ENCODE data around the gene BEST3.
A peak's percentile ranks its signal among the peaks of the same experiment; 100 is the strongest.

Gene BEST3

DNA sequence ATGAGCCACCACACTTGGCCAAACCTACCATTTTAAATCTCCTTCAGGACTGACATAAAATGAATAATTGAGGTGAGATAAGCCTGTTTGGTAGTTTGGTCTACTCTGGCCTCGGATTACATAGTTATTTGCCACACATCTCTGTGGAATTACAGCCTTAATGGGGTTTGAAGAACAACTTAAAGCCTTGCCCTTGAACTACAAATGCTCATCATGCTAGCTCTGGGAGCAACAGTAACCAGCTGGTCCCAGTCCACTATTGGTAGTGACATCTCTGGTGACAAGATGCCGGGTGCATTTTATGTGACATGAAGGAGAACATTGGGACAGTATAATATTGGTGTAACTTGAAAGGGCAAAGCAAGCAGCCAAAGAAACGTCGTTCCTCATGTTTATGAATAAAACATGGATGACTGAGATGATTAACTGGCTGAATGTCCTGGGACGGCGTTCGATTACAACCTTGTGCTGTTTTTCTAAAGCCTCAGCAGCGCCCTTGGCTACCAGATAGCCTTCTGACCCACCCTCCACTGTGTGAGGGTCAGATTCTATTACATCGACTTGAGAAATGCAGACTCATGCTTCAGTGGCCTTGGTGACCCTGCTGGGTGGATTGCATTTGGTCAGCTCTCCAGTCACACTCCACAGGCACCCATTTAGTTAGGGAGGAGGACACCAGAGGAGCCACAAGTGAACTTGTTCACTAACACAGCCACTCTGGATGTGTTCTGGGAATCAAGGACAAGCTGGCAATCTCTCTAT, 41.5 kb downstream of the BEST3 start:
- DNase-seq (ENCODE audit: low read depth, low spot score): peak; percentile 12
- in situ Hi-C loops (cut with HindIII; ENCODE audit: low sequenced_read_pairs): no loop called here
- no peak for TF ChIP-seq CTCF (IDR thresholded peaks at IDR 0.05; ENCODE audit: low read depth, low read length)
- no peak overlapping the region for H3K4me3 ChIP-seq (ENCODE audit: low read depth, low read length)

DNA sequence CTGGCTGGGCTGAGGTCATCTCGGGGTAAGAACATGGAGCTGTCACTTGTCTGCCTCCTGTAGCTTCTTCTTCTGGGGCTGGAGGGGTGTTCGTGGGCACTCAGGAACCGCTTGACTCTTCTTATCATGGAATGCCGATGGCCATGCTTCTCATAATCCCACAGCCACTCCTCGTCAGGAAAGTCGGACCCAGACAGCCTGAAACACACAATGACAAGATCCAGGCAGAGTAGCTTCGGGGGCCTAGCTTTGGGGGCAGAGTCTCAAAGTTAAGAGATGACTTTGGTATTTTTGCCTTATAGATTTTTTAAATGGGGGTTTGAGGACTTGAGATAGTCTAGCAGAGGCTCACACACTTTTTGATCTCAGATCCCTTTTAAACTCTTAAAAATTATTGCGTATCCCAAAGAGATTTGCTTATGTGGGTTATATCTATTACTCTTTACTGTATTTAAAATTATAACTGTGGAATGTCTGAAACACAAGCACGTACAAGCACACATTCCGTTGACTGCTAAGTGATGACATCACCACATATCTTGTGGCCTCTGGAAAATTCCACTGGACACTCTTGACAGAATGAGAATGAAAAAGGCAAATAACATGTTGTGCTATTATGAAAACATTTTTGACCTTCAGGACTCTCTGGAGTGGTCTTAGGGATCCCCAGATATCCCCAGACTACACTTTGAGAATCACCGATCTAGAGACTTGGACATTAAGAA, 43.3 kb downstream of the BEST3 start:
- H3K4me3 ChIP-seq (ENCODE audit: low read depth, low read length): no peak overlapping the region
- TF ChIP-seq CTCF (IDR thresholded peaks at IDR 0.05; ENCODE audit: low read depth, low read length): no peak
- in situ Hi-C loops (cut with HindIII; ENCODE audit: low sequenced_read_pairs): no loop called here
- DNase-seq (ENCODE audit: low read depth, low spot score): peak; percentile 84

DNA sequence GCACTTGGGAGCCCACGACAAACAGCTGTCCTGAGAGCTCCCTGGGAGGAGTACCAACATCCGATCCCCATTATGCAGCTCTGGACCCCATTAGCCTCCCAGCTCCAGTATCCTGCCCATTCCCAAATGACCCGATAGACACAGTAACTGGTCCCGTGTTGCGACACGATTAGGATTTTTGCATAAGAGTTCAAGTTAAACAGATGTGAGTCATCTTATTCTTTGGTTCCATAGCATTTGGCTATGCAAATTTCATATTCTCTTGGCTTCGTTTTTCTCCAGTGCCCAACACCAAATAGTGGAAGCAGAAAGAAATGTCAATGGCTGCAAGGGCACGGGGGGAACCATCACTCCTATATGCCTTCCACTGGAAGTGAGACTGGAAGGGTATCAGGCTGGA, 45.4 kb downstream of the BEST3 start:
- DNase-seq (ENCODE audit: low read depth, low spot score): no peak
- in situ Hi-C loops (cut with HindIII; ENCODE audit: low sequenced_read_pairs): no loop called here
- TF ChIP-seq CTCF (IDR thresholded peaks at IDR 0.05; ENCODE audit: low read depth, low read length): no peak
- no peak overlapping the region for H3K4me3 ChIP-seq (ENCODE audit: low read depth, low read length)

DNA sequence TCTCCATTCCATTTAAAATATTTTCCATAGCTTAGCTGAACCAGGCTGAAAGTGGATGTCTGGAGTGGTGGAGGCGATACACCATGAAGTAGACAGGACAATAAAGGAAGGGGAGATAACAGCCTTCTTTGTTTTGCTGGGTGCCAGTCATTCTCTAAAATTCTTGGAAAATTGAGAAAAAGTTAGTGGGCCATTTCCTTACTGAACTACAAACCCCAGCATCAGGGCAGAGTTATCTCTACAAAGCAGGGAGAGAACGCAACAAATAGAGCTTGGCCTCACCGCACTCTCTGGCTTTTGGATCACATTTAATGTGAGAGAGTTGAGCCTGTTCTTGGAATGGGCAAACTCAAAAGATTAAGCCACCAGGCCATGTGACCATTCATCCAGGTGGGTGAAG, 47.2 kb downstream of the BEST3 start:
- no peak for DNase-seq (ENCODE audit: low read depth, low spot score)
- in situ Hi-C loops (cut with HindIII; ENCODE audit: low sequenced_read_pairs): no loop called here
- no peak for TF ChIP-seq CTCF (IDR thresholded peaks at IDR 0.05; ENCODE audit: low read depth, low read length)
- no peak overlapping the region for H3K4me3 ChIP-seq (ENCODE audit: low read depth, low read length)

DNA sequence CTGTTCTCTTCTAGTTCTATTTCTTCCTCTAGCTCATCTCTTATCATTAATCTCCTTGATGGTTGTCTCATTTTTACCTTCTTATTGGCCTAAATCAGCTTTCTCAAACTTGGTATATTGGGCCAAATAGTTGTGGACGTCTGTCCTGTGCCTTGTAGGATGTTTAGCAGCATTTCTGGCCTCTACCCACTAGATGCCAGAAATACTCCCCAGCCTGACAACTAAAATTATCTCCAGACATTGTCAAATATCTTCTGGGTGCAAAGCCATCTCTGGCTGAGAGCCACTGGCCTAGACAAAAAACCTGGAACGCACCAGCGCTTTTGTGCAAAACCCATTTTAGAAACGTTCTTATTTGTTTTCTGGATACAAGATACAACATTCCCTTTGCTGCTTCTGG, 49.6 kb downstream of the BEST3 start:
- H3K4me3 ChIP-seq (ENCODE audit: low read depth, low read length): no peak overlapping the region
- DNase-seq (ENCODE audit: low read depth, low spot score): no peak
- TF ChIP-seq CTCF (IDR thresholded peaks at IDR 0.05; ENCODE audit: low read depth, low read length): no peak
- in situ Hi-C loops (cut with HindIII; ENCODE audit: low sequenced_read_pairs): no loop called here

DNA sequence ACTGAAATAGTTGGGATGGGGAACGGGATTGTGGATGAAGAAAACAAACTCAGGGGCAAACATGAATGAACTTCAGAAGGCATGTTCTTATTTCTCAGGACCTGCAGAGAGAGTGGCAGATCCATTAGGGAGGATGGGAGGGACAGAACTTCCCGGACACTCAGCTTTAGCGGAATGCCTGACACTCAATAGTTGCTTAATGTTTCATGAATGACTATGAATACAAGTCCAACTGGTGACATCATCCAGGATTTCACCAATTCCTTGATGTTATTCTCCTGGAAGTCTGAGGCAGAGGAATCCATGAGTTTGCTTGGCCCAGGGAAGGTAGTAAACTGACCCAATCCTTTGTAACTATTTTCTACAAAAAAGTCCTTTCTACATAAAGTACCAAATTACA, 50.6 kb downstream of the BEST3 start:
- no peak for TF ChIP-seq CTCF (IDR thresholded peaks at IDR 0.05; ENCODE audit: low read depth, low read length)
- DNase-seq (ENCODE audit: low read depth, low spot score): peak; percentile 74
- in situ Hi-C loops (cut with HindIII; ENCODE audit: low sequenced_read_pairs): no loop called here

More for the DNA sequence above, 50.6 kb downstream of the BEST3 start:
- H3K4me3 ChIP-seq (ENCODE audit: low read depth, low read length): no peak overlapping the region
